GM18873 (cell line): ENCODE data around the gene ANGPT4.

Experiments used
- ATAC-seq: cut with Tn5 transposase; IDR thresholded peaks from one replicate; pipeline ENCODE4 v1.9.1; 2021; ENCODE audit warnings: mild to moderate bottlenecking, moderate library complexity, moderate number of reproducible peaks; ENCODE audit not compliant: unreplicated experiment, low FRiP score

ANGPT4 gene

DNA sequence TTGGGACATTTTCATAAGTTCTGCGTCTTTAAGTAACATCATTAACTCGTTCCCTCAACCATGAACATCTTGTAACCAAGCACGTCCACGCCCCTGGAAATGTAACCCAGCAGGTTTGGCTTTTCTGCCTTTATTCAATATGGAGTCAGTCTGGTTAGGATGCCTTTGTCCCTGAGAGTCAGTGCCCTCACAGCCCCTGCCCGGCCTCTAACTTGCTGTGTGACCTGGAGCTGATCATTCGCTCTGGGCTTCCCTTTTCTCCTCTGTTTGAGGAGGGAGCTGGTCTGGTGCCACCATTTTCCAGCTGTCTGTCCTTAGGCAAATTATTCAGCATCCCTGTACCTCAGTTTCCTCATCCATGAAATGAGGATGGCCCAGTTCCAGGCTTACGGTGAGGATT lies 26.5 kb upstream of the ANGPT4 start:
- no peak for ATAC-seq

DNA sequence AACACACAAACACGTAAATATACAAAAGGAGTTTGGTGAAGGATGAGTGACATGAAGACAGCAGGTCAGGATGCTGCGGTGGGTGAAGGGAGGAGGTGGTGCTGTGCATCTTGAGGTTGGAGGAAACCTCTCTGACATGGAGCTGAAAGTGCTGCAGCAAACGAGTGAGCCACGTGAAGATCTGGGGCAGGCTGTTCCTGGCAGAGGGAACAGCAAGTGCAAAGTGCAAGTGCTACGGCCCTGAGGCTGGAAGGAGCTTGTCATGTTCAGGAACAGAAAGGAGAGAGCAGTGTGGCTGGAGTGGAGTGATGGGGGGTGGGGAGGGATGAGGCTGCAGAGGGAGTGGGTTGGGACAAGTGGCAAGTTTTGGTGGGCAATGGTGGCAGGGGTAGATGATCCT lies 24.8 kb upstream of the ANGPT4 start:
- no peak for ATAC-seq

DNA sequence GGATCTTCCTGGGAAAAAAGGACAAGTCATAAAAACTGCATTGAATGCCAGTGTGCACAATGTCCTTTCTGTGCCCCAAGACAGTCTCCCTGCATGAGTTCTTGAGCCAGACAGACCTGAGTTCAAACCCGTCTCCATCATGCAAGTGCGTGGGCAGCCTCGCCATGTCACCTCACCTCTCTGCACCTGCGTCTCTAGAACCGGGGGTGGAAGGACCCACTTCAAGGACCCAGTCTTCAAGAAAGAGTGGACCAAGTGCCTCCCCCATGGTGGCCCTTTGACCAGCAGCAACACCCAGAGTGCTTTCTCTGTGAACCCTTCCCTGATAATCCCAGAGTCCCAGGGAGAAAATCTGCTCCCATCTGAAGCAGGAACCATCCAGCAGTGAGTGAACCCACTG lies 23.5 kb upstream of the ANGPT4 start:
- ATAC-seq: no peak

DNA sequence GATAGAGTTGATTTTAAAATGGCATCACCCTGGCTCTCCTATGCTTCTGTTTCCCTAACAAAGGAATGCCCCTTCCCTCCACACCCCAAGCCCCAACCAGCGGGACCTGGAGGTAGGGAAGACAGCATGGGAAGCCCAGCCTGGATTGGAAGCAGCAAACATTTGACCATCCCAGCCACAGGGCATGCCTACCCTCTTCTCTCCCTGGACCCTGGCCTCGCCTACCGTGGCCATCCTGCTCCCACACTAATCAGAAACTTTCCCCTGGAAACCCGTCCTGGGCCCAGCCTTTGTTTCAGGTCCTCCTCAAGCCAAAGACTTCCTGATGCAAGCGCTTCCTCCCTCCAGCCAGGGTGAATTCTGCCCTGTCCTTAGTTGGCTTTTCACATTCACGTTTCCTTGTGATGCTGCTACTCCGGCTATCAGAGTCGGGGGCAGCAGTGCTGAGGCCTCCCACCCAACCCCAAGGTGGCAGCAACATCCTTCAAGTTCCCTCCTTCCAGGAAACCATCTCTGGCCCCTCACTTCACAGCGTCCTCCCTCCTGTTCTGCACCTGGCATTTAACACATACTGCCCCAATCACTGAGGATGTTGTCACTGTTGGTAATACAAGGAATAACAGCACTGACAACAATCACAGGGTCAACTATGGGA lies 18.2 kb upstream of the ANGPT4 start:
- ATAC-seq: no peak

DNA sequence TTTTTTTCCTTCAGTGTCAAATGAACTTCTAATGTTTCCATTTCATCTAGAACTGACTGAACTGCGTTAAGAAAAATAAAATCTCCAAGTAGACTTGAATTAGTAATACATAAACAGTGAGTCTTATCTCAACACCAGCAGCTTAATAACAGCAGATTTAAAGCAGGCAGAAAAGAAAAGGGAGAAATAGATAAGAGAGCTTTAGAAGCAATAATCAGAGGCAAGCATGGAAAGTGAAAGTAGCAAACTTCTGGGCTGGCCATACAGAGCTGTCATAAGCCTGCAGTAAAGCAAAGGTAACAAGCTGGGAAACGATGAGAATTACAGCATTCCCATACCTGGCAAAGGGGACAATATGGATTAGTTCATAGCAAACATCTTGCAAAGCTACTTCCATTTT lies 16.9 kb upstream of the ANGPT4 start:
- no peak for ATAC-seq

DNA sequence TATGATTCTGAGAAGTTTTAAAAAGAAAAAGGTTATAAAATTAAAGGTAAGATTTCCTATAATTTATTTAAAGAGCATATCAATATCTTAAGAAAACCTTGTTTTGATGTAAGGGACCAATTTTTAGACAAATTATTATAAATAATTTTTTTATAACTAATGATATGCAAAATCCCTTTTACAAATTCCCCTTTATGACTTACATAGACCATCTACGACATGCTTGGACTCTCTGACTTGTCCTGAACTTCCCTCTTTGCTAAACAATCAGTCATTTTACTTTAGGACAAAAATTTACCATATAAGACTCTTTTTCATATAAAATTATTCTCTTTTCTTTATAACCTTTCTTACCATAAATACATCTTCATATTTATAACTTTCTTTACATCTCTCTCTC lies 15.3 kb upstream of the ANGPT4 start:
- ATAC-seq: no peak

DNA sequence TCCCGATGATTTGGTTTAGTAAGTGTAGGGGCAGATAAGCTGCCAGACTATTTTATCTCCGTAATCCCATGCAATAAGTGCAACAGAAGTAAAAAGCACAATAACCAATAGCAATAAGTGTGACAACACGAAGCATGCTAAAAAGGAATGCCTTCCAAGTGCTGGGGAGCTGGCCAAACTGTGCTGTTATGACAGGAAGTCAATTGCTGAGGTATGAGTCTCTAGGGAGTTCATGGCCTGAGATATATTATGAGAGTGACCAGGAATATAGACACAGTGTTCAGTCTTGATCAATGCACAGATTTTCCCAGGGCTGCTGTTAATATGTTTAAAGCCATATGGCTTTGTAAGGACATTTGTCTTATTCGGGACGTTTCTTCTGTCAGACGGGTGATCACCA lies 10.5 kb upstream of the ANGPT4 start:
- ATAC-seq: no peak

DNA sequence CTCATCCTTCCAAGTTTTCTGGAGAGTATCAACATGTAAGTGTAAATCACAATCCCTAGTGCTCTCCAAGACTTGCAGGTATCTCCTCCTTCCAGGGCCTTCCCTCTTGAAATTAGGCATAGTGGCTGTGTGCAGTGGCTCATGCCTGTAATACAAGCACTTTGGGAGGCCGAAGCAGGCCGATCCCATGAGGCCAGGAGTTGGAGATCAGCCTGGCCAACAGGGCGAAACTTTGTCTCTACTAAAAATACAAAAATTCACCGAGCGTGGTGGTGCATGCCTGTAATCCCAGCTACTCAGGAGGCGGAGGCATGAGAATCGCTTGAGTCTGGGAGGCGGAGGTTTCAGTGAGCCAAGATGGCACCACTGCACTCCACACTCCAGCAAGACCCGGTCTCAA lies 9.4 kb upstream of the ANGPT4 start:
- ATAC-seq: no peak

DNA sequence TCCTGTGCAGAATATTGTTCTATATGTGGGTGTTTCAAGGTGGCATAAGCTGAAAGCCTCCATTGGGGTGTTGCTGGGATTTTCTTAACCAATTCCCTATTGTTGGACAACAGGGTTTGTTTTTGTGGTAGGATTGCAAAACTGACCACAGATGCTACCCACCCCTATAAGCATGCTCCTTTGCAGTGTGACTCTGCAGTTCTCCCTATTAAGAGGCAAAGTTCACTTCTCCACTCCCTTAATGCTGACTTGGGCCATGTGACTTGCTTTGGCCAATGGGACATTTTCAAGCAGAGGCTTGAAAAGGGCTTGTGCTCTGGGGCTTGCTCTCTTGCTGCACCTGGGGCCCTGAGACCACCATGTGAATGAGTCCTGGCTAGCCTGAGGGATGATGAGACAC lies 8.5 kb upstream of the ANGPT4 start:
- ATAC-seq: no peak

DNA sequence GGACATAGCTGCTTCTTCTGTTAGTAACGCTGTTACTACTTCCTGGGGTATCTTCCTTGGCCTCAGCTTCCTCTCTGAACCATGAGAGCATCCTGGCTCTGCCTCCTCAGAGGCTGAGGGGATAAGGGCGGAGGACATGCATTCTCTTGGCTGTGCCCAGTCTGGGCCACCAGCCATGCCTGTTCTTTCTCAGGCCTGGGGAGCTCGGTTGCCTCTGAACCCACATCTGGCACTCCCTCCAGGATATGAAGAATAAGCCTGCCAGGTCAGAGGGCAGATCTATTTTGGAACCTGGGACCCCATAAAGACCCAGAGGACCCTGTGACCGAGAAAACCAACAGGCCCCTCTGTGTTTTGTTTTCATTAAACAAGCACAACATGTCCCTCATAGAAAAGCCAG lies 6.6 kb upstream of the ANGPT4 start:
- ATAC-seq: no peak

DNA sequence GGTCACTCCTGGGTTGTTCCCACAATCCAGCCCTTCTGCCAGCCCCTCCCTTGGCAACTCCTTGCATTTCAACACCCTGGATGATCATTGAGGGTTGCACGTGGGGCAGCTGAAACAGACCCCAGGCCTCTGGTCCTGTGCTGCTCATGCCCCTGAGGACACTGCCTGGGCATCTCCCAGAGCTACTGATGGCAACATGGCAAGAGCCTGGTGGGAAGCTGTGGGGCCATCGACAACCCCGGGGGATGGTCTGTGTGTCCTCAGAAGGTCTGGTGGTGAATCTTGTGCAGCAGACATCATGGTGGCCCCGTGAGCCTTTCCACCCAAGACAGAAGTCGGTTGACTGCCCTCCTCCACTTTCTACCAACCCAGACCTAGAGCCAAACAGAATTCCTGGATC lies 4.9 kb upstream of the ANGPT4 start:
- no peak for ATAC-seq

DNA sequence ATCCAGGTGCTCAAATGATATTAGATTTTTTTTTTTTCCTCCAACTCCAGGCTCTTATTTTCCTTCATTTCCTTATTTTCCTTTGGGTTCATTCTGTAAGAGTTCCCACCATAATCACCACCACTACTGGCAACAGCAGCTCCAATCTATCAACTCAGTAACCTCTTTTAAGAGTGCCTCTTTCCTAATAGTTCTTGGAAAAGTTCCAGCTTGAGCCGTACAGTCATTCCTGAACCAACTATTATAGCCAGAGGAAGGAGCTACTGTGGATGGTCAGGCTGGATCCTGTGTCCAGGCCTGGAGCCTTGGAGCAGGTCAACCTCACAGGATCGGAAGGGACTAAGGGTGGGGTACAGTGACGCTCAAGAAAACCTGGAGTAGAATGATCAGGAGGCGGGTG lies 4.2 kb upstream of the ANGPT4 start:
- no peak for ATAC-seq

DNA sequence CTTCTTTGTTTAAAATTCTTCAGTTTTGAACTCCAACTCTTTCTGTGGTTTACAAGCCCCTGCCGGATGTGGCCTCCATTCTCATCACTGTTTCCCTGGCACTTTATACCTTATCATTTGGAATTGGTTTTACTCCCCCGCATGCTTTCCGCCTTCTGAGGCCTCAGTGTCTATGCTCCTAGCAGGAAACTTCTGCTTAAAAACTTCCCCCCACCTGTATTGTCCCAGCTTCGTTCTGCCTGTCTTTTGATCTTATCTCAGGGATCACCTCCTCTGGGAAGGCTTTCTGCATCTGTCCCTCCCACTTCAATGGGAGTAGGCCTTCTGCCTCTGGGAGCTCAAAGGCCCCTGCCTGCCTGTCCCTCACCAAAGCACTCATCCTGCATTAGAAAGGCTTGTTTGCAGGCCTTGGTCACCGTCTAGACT lies 3.4 kb upstream of the ANGPT4 start:
- no peak for ATAC-seq

DNA sequence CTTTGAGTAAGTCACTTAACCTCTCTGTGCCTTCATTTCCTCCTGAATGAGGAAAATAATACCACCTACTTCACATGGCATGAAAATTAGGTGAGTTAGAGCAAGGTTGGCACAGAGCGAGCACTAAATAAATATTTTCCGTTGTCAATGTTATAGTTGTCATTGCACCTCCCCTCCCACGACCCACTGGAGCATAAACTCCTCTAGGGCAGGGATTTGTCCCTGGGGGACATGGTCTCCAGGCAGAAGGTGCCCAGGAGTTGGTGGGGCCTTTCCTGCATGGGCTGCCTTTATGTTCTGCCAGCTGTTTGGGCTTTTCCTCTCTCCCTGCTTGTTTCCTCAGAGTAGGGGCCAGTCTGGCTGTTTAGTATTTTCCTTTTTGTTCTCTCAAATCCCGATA lies 1.3 kb upstream of the ANGPT4 start:
- no peak for ATAC-seq

DNA sequence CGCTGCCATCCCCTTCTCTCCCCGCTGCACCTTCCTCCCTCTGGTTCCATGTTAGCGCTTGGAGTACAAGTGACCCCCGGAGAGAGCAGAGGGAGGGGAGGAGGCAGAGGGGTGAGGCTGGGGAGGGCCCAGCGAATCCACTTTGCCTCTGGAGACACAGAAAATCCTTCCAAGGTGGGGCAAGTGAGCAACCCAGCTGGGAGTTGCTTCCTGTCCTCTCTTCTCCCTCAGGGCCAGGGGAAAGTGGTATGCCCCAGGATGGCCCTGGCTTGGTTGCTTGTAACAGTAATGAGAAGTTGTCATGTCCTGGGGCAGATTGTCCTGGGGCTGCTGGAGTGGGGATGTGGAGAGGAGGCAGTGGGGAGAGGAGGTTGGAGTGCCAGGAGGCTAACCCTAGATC lies 691 bp upstream of the ANGPT4 start:
- ATAC-seq: no peak

DNA sequence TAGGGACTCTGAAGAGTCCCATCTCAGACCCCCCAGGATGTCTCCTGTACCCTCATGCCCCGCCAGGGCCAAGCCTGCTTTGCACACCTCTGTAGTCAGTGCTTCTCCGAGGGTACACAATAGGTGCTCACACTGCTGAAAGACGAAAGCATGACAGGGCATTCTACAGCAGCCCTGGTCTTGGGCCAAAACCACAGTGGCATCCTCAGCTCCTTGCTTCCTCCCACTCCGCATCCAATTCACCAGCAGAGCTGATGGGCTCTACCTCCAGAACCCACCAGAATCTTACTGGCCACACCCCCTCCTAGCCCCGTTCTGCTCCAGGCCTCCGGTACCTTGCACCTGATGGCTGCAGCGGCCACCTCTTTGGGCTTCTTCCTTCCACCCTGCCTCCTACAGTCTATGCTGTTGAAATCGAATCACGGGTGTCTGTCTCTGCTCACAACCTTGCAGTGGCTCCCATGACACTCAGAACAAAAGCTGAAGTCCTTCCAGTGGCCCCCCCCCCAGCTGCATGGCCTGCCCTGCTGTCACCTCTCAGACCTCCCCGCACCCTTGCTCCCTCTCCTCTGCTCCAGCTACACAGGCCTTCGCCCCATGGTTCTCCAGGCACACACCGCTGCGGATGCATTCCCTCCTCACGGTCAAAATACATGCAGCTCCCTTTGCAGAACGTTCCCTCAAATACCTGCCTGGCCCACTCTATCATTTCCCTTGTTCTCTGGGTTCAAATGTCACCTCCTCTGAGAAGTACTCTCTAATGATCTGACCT lies 1.2 kb downstream of the ANGPT4 start:
- no peak for ATAC-seq

DNA sequence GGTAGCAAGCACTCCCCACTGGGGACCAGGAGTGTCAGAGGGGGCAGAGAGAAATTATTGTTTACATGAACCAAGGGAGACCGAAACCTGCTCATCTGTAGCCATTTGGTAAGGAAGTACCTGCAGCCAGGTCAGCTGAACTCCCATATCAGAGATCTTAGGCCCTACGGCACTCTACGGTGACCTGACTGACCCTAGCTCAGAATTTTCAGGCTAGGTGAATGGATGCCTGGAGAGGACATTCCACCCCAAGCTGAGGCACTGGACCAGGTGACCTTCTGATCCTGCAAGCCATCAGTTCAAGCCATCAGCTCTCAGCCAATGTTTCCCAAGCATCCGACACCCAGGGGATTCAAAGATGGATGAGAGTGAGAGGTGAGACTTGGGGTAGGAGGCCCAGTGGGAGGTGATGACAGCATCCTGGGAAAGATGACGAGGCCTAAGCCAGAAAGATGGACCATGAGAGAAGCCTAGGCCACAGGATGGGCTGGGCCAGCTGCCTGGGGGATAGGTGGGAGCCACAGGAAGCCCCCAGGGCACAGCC lies 2.8 kb downstream of the ANGPT4 start:
- no peak for ATAC-seq

DNA sequence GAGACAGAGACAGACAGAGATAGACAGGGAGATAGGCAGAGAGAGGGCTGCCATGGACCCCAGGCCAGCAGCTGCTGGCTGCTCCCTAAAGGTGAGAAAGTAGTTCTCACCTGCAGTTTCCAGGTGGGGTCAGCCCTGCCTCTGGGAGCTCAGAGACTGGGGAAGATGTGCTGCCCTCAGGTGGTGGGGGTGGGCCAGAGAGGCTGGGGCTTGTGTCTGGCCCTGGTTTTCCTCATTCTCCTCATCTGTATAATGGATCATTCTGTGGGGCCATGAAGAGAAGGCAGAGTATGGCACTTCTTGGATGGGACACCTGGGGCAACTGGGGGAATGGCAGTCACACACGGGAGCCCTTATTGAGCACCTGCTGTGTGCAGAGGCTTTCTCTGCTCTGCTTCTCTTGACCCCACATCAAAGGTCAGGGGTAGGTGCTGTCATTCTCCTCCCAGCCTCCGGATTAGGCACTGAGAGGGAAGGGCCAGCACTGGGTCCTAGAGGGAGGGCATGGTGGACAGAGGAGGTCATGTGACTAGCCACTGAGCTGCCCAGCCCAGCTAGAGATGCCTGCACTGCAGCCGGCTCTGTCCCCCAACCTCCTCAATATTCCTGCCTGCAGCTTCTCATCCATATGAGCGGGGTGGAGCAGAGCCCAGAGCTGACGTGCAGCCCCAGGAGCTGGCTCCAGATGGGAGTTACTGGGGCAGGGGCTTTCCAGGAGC lies 4.1 kb downstream of the ANGPT4 start:
- no peak for ATAC-seq

DNA sequence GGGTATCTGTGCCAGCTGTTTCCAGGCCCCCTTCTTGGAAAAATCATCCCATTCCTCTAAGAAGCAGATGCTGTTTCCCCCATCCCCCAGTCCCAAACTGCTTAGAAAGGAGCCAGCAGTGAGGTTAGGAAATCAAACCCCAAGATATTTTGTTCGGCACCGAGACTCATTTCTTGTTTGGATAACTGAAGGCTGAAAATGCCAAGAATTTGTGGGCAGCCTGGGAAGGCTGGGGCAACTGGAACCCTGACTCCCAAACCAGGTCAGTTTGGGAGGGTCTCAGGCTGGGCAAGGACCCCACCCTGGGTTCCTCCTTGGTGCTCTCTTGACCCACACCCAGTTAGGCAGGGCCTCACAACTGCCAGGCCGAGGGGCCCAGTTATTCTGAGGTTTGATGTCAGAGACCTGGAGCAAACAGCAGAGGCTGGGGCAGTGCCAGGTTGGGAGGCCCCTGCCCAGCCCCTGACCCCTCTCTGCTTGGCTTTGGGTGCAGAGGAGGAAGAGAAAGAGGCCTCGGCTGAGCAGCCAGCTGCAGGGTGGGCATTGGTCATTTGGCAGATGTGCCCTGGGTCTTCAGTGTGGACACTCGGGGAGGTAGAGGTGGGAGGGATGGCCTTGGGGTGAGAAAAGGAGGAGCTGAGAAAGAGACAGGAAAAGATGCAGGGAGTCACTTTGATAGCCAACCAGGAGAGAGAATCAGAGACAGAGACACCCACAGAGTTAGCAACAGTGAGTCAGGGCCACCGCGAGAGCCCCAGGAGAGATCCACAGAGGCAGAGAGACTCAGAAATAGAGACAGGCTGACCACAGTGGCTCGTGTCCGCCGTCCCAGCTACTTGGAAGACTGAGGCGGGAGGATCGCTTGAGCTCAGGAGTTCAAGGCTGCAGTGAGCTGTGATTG lies 5.0 kb downstream of the ANGPT4 start:
- ATAC-seq: no peak

DNA sequence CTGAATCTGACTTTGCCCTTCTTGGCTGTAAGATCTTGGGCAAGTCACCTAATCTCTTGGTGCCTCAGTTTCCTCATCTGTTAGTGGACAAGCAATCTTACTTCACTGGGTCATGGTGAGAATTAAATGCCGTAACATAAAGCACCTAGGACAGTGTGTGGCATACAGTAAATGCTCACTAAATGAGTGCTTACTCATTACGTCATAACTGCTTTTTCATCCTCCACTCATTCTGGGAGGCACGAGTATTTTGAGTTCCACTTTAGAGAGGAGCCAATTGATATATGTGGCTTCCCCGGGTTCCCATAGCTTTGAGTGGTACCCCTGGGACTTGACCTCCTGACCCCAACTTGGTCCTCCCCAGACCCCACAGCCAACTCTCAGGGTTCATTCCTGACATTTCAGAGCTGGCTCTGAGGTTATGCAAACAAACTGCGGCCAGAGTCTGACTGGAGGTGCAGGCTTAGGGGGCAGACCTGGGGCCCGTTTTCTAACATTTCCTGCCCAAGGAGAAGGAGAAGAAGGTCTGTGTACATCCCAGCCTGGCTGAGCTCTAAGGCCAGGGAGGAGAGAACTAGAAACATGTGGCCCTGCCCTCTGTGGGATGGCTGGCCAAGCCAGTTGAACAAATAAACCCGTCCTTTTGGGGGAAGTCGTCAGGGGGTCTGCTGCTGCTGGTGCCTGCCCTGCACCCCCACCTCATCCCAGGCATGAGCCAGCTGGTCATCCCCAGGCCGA lies 5.8 kb downstream of the ANGPT4 start:
- ATAC-seq: no peak
